Karpas-422 (cell line): ENCODE results near the gene GFM2. TPM values are rescaled to one million over a fixed set of nuclear protein-coding genes. Genes with fewer than 3 reads are reported as not detected.
A peak's percentile ranks its signal among the peaks of the same experiment; 100 is the strongest.

Experiments
- DNase-seq: peaks from one replicate; pipeline ENCODE4 v3.0.0-alpha.2; 2015
- H2AFZ ChIP-seq: fragments of 200-600 bp; sonication (generic); 2 replicates; pipeline ENCODE4 v1.6.1; 2014; ENCODE audit warnings: antibody characterized with exemption, low read length, mixed read lengths
- H3K27ac ChIP-seq: fragments of 200-600 bp; sonication (generic); 2 replicates; pipeline ENCODE4 v1.5.1; 2014; ENCODE audit warnings: mild to moderate bottlenecking, low read length, moderate library complexity
- H3K27me3 ChIP-seq: fragments of 200-600 bp; sonication (generic); 2 replicates; pipeline ENCODE4 v1.6.1; 2014; ENCODE audit warnings: low read length, mixed read lengths
- H3K36me3 ChIP-seq: fragments of 200-600 bp; sonication (generic); 2 replicates; pipeline ENCODE4 v1.6.1; 2014; ENCODE audit warnings: low read length, mixed read lengths; ENCODE audit not compliant: insufficient read depth
- H3K4me1 ChIP-seq: fragments of 200-600 bp; sonication (generic); 2 replicates; pipeline ENCODE4 v1.6.1; 2014; ENCODE audit warnings: mild to moderate bottlenecking, low read length, mixed read lengths
- H3K4me2 ChIP-seq: fragments of 200-600 bp; sonication (generic); 2 replicates; pipeline ENCODE4 v1.6.1; 2014; ENCODE audit warnings: low read length, low read depth, mild to moderate bottlenecking; ENCODE audit not compliant: poor library complexity, severe bottlenecking
- H3K4me3 ChIP-seq: fragments of 200-600 bp; sonication (generic); 2 replicates; pipeline ENCODE4 v1.5.1; 2014; ENCODE audit warnings: mild to moderate bottlenecking, antibody characterized with exemption, low read length, mixed read lengths
- H3K79me2 ChIP-seq: fragments of 200-600 bp; sonication (generic); 2 replicates; pipeline ENCODE4 v1.6.1; 2014; ENCODE audit warnings: mild to moderate bottlenecking, low read length, mixed read lengths
- H3K9ac ChIP-seq: fragments of 200-600 bp; sonication (generic); 2 replicates; pipeline ENCODE4 v1.6.0; 2014; ENCODE audit warnings: low read length
- H3K9me2 ChIP-seq: fragments of 200-600 bp; sonication (generic), shearing (Covaris generic); replicated peaks from 2 replicates; pipeline ENCODE4 v1.6.0; 2014; ENCODE audit warnings: mild to moderate bottlenecking, low read length, moderate library complexity; ENCODE audit not compliant: insufficient read depth
- H3K9me3 ChIP-seq: fragments of 300-700, 200-600 bp; sonication (generic); 2 replicates; pipeline ENCODE4 v1.6.1; 2014; ENCODE audit warnings: low read length, mixed read lengths
- H4K20me1 ChIP-seq: fragments of 200-600 bp; sonication (generic); 2 replicates; pipeline ENCODE4 v1.6.1; 2014; ENCODE audit warnings: mild to moderate bottlenecking, antibody characterized with exemption, low read length, low read depth; ENCODE audit not compliant: insufficient read depth
- total RNA-seq: library from RNA; depleted of rRNA; stranded (reverse); fragments of >200 nt; shearing (Covaris generic); gene quantifications from 2 replicates; pipeline ENCODE4 v1.2.3, GENCODE V29; 2014; ENCODE audit warnings: low replicate concordance

The GFM2 gene
- total RNA-seq, 1 experiment from 2014 or later: 44.5 TPM

DNA sequence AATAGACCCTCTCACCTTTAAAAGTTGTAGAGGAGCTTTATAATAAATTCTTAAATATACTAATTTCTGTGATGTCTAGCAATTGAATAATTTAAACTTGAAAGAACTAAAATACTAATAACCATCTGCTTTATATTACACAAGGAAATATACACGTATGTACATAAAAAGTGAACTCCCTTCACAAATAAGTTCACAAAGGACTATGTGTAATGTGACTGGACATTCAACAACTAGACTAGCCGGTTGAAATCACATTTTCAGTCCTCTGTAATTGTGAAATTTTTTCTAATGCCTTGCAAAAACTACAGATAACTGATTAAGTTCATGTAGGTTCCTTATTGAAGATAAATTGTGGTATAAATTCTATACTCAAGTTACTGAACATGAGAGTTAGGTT is 11.7 kb upstream of the GFM2 start:
- Histone ChIP-seq H3K9me2 (no peaks in the 10 kb centered on the region), H3K36me3 (peaks cover 22% of the 10 kb centered on the region; the same call in 1 of the 2 replicates), H3K4me1 (peaks cover 12% of the 10 kb centered on the region; the same call in 1 of the 2 replicates), H4K20me1 (no peaks in the 10 kb centered on the region), H2AFZ (no peak overlapping the region), H3K4me2 (no peak overlapping the region), H3K79me2 (no peaks in the 10 kb centered on the region), H3K4me3 (no peak overlapping the region), H3K9ac (no peak overlapping the region), H3K27me3 (no peaks in the 10 kb centered on the region), H3K9me3 (no peaks in the 10 kb centered on the region), H3K27ac (no peak overlapping the region)
- DNase-seq: no peak

DNA sequence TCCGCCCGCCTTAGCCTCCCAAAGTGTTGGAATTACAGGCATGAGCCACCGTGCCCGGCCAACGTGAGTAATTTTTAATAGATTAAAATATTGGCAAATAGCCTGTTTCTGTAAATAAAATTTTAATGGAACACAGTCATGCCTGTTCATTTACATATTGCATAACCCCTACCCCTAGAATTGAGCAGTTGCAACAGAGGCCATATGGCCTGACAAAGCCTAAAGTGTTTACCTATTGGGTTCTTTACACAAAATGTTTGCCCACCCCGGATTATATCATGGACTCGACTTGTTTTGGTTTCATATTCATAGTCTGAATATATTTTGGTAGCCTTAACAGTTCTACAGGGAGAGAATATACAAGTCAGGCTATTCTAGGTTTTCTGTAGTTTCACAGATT is 5.4 kb upstream of the GFM2 start:
- H3K27ac ChIP-seq: no peak overlapping the region
- no peaks in the 10 kb centered on the region for H3K9me3 ChIP-seq
- no peak overlapping the region for H2AFZ ChIP-seq
- H4K20me1 ChIP-seq: peaks cover 11% of the 10 kb centered on the region
- H3K9me2 ChIP-seq: no peaks in the 10 kb centered on the region
- H3K4me1 ChIP-seq: peaks cover 9% of the 10 kb centered on the region
- H3K9ac ChIP-seq: no peak overlapping the region
- DNase-seq: no peak
- H3K4me2 ChIP-seq: no peak overlapping the region
- no peak overlapping the region for H3K4me3 ChIP-seq
- H3K79me2 ChIP-seq: peaks cover 21% of the 10 kb centered on the region
- no peaks in the 10 kb centered on the region for H3K27me3 ChIP-seq
- H3K36me3 ChIP-seq: peaks cover 43% of the 10 kb centered on the region

DNA sequence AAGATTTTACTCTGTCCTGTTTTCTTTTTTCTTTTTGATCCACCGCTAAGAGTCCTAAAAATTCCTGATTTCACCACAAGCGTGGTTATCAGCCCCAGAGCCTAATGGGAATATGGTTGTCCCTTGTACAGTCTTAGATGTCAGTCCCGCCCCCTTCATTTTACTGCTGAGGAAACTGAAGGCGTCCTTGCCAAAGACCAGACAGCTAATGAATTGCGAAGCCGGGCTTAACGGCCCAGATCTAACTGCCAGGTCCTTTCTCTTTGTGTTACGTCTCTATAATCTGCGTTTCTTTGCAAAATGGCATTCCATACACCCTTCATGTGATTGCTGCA is 629 bp upstream of the GFM2 start:
- H3K36me3 ChIP-seq: peaks cover 28% of the 10 kb centered on the region

DNA sequence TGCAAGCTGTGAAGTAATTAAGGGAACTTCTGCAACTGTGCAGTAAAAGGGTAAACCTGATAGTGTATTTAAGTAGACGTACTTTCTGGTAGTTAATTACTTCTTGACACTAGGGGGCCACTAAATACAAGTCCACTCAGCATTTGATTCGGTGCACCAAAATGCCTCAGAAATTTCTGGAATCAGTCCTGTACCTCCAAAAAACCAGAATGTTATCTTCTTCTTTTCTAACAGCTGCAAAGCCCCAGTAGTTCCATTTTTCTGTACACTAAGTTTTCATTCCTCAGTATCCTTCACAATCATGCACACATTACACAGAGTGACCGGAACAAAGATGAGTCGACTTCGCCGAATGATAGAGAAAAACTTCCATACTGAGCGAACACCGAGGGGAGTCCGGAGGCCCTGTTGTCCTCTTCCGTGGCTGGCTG is 484 bp downstream of the GFM2 start:
- peak; percentile 80 for DNase-seq
- H3K4me1 ChIP-seq: peaks cover 27% of the 10 kb centered on the region
- H3K4me2 ChIP-seq: peak overlapping the region; percentile 79
- peak overlapping the region; percentile 83 for H3K9ac ChIP-seq
- H3K79me2 ChIP-seq: peaks cover 78% of the 10 kb centered on the region
- H3K27me3 ChIP-seq: no peaks in the 10 kb centered on the region
- H3K27ac ChIP-seq: peak overlapping the region; percentile 57; the same call in 1 of the 2 replicates
- H2AFZ ChIP-seq: peak overlapping the region; percentile 91
- H3K36me3 ChIP-seq: peaks cover 25% of the 10 kb centered on the region; the same call in 1 of the 2 replicates
- peak overlapping the region; percentile 97 for H3K4me3 ChIP-seq
- no peaks in the 10 kb centered on the region for H3K9me2 ChIP-seq
- no peaks in the 10 kb centered on the region for H3K9me3 ChIP-seq
- H4K20me1 ChIP-seq: peaks cover 11% of the 10 kb centered on the region

More for the DNA sequence above, 629 bp upstream of the GFM2 start:
- Histone ChIP-seq H3K4me1 (peaks cover 27% of the 10 kb centered on the region), H3K9ac (peak overlapping the region; percentile 83), H2AFZ (peak overlapping the region; percentile 74), H4K20me1 (peaks cover 11% of the 10 kb centered on the region), H3K9me2 (no peaks in the 10 kb centered on the region), H3K9me3 (no peaks in the 10 kb centered on the region), H3K4me3 (peak overlapping the region; percentile 97), H3K4me2 (peak overlapping the region; percentile 85), H3K27me3 (no peaks in the 10 kb centered on the region), H3K27ac (peak overlapping the region; percentile 61), H3K79me2 (peaks cover 67% of the 10 kb centered on the region)
- peak; percentile 77 for DNase-seq

DNA sequence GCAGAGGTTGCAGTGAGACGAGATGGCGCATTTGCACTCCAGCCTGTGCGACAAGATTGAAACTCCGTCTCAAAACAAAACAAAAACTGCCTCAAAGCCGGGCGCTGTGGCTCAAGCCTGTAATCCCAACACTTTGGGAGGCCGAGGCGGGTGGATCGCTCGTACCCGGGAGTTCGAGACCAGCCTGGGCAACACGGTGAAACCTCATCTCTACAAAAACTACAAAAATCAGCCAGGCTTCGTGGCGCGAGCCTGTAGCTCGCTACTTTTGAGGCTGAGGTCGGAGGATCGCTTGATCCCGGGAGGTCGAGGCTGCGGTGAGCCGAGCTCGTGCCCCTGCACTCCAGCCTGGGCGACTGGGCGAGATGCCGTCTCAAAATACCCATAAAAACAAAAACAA is 988 bp downstream of the GFM2 start:
- Histone ChIP-seq H3K4me1 (peaks cover 27% of the 10 kb centered on the region), H3K27ac (no peak overlapping the region), H3K4me2 (peak overlapping the region; percentile 79), H4K20me1 (peaks cover 11% of the 10 kb centered on the region), H2AFZ (no peak overlapping the region), H3K4me3 (peak overlapping the region; percentile 97), H3K9me3 (no peaks in the 10 kb centered on the region), H3K9me2 (no peaks in the 10 kb centered on the region), H3K9ac (peak overlapping the region; percentile 83), H3K27me3 (no peaks in the 10 kb centered on the region), H3K79me2 (peaks cover 83% of the 10 kb centered on the region), H3K36me3 (peaks cover 23% of the 10 kb centered on the region; the same call in 1 of the 2 replicates)
- DNase-seq: no peak

DNA sequence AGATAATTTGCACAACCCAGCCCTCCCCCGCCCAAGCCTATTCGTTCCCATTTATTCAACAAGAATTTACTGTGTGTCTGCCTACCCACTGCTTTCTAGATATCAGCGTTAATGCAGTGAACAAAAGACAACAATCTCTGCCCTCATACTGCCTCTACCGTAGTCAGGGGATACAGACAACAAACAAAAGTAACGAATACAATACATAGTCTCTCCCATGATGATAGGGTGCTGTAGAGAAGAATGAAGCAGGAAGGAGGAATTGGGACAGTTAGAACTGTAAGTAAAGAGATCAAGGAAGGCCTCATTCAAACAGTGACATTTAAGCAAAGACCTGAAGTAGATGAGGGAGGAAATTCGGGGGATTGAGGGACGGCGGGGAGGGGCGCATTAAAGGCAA is 1.7 kb downstream of the GFM2 start:
- peaks cover 23% of the 10 kb centered on the region; the same call in 1 of the 2 replicates for H3K36me3 ChIP-seq
- no peak overlapping the region for H2AFZ ChIP-seq
- no peaks in the 10 kb centered on the region for H3K9me2 ChIP-seq
- no peak overlapping the region for H3K9ac ChIP-seq
- peak overlapping the region; percentile 97; the same call in 1 of the 2 replicates for H3K4me3 ChIP-seq
- no peak overlapping the region for H3K27ac ChIP-seq
- no peak for DNase-seq
- peak overlapping the region; percentile 79 for H3K4me2 ChIP-seq
- H3K27me3 ChIP-seq: no peaks in the 10 kb centered on the region
- H4K20me1 ChIP-seq: peaks cover 11% of the 10 kb centered on the region
- H3K79me2 ChIP-seq: peaks cover 90% of the 10 kb centered on the region
- no peaks in the 10 kb centered on the region for H3K9me3 ChIP-seq
- peaks cover 27% of the 10 kb centered on the region for H3K4me1 ChIP-seq

DNA sequence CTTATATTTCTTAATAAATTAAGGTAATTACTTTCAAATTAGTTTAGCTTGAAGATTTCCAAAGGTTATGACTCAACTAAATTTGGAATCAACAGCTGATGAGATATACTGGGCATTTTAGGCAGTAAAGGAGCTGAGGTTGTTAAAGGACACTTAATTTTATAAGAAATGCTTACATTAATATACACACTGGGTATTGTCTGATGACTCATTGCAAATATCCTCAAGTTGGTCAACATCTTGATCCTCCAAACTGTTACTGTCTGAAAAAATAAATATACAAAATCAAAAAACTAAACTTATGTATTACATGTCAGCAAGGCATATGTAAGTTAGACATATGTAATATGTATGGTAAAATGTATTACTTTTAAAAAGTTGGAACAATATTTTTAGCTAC is 3.4 kb downstream of the GFM2 start:
- Histone ChIP-seq H3K4me1 (peaks cover 25% of the 10 kb centered on the region), H3K79me2 (peaks cover 87% of the 10 kb centered on the region), H3K4me2 (no peak overlapping the region), H3K9ac (no peak overlapping the region), H3K9me2 (no peaks in the 10 kb centered on the region), H3K27me3 (no peaks in the 10 kb centered on the region), H3K4me3 (no peak overlapping the region), H3K36me3 (peaks cover 27% of the 10 kb centered on the region), H2AFZ (no peak overlapping the region), H3K9me3 (no peaks in the 10 kb centered on the region), H3K27ac (no peak overlapping the region), H4K20me1 (peaks cover 10% of the 10 kb centered on the region)
- DNase-seq: no peak

DNA sequence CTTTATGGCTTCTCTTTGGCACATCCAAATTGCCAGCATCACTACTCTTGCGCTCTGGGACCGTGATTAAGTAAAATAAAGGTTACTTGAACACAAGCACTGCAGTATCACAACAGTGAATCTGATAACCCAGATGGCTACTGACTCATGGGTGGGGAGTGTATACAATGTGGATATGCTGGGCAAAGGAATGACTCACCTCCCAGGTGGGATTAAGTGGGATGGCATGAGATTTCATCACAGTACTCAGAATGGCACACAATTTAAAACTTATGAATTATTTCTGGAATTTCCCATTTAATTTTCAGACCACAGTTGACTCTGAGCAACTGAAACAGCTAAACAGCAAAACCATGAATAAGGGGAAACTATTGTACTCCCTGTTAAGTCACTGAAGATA is 4.3 kb downstream of the GFM2 start:
- peaks cover 18% of the 10 kb centered on the region for H3K4me1 ChIP-seq
- H3K4me2 ChIP-seq: no peak overlapping the region
- no peak for DNase-seq
- no peak overlapping the region for H2AFZ ChIP-seq
- H3K27me3 ChIP-seq: no peaks in the 10 kb centered on the region
- no peak overlapping the region for H3K9ac ChIP-seq
- peaks cover 36% of the 10 kb centered on the region for H3K36me3 ChIP-seq
- H3K9me3 ChIP-seq: no peaks in the 10 kb centered on the region
- H3K79me2 ChIP-seq: peaks cover 82% of the 10 kb centered on the region
- H3K9me2 ChIP-seq: no peaks in the 10 kb centered on the region
- H3K4me3 ChIP-seq: no peak overlapping the region
- H4K20me1 ChIP-seq: peaks cover under 1% of the 10 kb centered on the region; the same call in 1 of the 2 replicates
- no peak overlapping the region for H3K27ac ChIP-seq
